ENCODE measurements around the gene SYNC. TPM values are rescaled to one million over a fixed set of nuclear protein-coding genes. Genes with fewer than 3 reads are reported as not detected.

SYNC gene
- total and polyA plus RNA-seq, 9 of the 15 experiments (the other 6 are each of a cell fraction or from before 2014, with no cell fraction given), result 0.49 to 1.1 (median 0.87) TPM

- TF ChIP-seq ZNF764 (CRISPR knock-in tag; IDR thresholded peaks at IDR 0.05; ENCODE audit: low read depth) (no peak), LCOR (CRISPR knock-in tag; IDR thresholded peaks at IDR 0.05) (no peak), BCL6 (CRISPR knock-in tag; IDR thresholded peaks at IDR 0.05) (no peak), ELF2 (CRISPR knock-in tag; IDR thresholded peaks at IDR 0.05) (no peak), KDM1A (IDR thresholded peaks at IDR 0.05) (peak; percentile 41 to 59; a peak in 3 of 4 replicates), FOXK1 (CRISPR knock-in tag; IDR thresholded peaks at IDR 0.05; ENCODE audit: borderline replicate concordance) (no peak), SIRT6 (IDR thresholded peaks at IDR 0.05; ENCODE audit: low read depth, low read length) (no peak), ZKSCAN3 (CRISPR knock-in tag; IDR thresholded peaks at IDR 0.05) (no peak), MTA3 (IDR thresholded peaks at IDR 0.05; ENCODE audit: borderline replicate concordance) (no peak), KDM4B (IDR thresholded peaks at IDR 0.05; ENCODE audit: borderline replicate concordance in 2 of 2, low read depth in 1 of 2) (no peak), IRF2 (CRISPR knock-in tag; IDR thresholded peaks at IDR 0.05) (no peak), GATA2 (CRISPR knock-in tag; IDR thresholded peaks at IDR 0.05) (peak; percentile 14; the same call in 1 of the 2 replicates), CEBPB (tag; IDR thresholded peaks at IDR 0.05) (no peak), TSC22D4 (tag; IDR thresholded peaks at IDR 0.05) (no peak), KAT2B (IDR thresholded peaks at IDR 0.05; ENCODE audit: low read depth, low read length) (no peak), ZNF436 (CRISPR knock-in tag; IDR thresholded peaks at IDR 0.05) (peak; percentile 90), FOXJ3 (CRISPR knock-in tag; IDR thresholded peaks at IDR 0.05) (no peak), ZKSCAN1 (IDR thresholded peaks at IDR 0.05; ENCODE audit: low read depth, low read length) (no peak), TEAD4 (IDR thresholded peaks at IDR 0.05; ENCODE audit: low read length) (no peak), TEAD4 (CRISPR knock-in tag; IDR thresholded peaks at IDR 0.05; ENCODE audit: borderline replicate concordance) (no peak)
- TF ChIP-seq, protein P1, sequence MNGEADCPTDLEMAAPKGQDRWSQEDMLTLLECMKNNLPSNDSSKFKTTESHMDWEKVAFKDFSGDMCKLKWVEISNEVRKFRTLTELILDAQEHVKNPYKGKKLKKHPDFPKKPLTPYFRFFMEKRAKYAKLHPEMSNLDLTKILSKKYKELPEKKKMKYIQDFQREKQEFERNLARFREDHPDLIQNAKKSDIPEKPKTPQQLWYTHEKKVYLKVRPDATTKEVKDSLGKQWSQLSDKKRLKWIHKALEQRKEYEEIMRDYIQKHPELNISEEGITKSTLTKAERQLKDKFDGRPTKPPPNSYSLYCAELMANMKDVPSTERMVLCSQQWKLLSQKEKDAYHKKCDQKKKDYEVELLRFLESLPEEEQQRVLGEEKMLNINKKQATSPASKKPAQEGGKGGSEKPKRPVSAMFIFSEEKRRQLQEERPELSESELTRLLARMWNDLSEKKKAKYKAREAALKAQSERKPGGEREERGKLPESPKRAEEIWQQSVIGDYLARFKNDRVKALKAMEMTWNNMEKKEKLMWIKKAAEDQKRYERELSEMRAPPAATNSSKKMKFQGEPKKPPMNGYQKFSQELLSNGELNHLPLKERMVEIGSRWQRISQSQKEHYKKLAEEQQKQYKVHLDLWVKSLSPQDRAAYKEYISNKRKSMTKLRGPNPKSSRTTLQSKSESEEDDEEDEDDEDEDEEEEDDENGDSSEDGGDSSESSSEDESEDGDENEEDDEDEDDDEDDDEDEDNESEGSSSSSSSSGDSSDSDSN (IDR thresholded peaks at IDR 0.05; ENCODE audit: borderline replicate concordance in 1 of 2, low read depth in 2 of 2, low read length in 2 of 2), result no peak
- TF ChIP-seq, protein P2, sequence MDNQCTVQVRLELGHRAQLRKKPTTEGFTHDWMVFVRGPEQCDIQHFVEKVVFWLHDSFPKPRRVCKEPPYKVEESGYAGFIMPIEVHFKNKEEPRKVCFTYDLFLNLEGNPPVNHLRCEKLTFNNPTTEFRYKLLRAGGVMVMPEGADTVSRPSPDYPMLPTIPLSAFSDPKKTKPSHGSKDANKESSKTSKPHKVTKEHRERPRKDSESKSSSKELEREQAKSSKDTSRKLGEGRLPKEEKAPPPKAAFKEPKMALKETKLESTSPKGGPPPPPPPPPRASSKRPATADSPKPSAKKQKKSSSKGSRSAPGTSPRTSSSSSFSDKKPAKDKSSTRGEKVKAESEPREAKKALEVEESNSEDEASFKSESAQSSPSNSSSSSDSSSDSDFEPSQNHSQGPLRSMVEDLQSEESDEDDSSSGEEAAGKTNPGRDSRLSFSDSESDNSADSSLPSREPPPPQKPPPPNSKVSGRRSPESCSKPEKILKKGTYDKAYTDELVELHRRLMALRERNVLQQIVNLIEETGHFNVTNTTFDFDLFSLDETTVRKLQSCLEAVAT (IDR thresholded peaks at IDR 0.05), result 0 out of 4 replicates have a peak, but pooled peaks of 1 of the 2 experiments have one; percentile 45
- TF ChIP-seq, protein P3, sequence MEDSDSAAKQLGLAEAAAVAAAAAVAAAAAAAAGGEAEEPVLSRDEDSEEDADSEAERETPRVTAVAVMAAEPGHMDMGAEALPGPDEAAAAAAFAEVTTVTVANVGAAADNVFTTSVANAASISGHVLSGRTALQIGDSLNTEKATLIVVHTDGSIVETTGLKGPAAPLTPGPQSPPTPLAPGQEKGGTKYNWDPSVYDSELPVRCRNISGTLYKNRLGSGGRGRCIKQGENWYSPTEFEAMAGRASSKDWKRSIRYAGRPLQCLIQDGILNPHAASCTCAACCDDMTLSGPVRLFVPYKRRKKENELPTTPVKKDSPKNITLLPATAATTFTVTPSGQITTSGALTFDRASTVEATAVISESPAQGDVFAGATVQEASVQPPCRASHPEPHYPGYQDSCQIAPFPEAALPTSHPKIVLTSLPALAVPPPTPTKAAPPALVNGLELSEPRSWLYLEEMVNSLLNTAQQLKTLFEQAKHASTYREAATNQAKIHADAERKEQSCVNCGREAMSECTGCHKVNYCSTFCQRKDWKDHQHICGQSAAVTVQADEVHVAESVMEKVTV (CRISPR knock-in tag; IDR thresholded peaks at IDR 0.05), result no peak
Observed at GRCh38 chr1:32746130-32746529, 43.6 kb upstream of the SYNC start (continued).

Data from K562 (cell line).